RWPE2 (cell line): ENCODE results near the gene GEMIN5.

ENCODE experiments used
- ATAC-seq: fragments of 200-7000 bp; cut with Tn5 transposase; 3 replicates; pipeline ENCODE4 v1.9.1; 2021; ENCODE audit warnings: low read depth
- DNase-seq: peaks from one replicate; pipeline ENCODE4 v3.0.0-alpha.2; 2020; ENCODE audit warnings: low spot score
- H3K27ac ChIP-seq: fragments of 450-650 bp; 2 replicates; pipeline ENCODE4 v1.5.1; 2017; ENCODE audit warnings: mild to moderate bottlenecking; ENCODE audit not compliant: poor library complexity, severe bottlenecking
- H3K27me3 ChIP-seq: fragments of 250-450 bp; sonication (Bioruptor Pico); 2 replicates; pipeline ENCODE4 v1.5.1; 2021; ENCODE audit warnings: mild to moderate bottlenecking, moderate library complexity; ENCODE audit not compliant: insufficient read depth, poor library complexity, severe bottlenecking
- H3K36me3 ChIP-seq: fragments of 250-450 bp; sonication (Bioruptor Pico); 2 replicates; pipeline ENCODE4 v1.5.1; 2020; ENCODE audit warnings: low read depth, mild to moderate bottlenecking, moderate library complexity
- H3K4me1 ChIP-seq: fragments of 250-450 bp; sonication (Bioruptor Pico); 2 replicates; pipeline ENCODE4 v1.5.1; 2021; ENCODE audit warnings: mild to moderate bottlenecking, moderate library complexity; ENCODE audit not compliant: insufficient read depth, poor library complexity, severe bottlenecking
- H3K4me3 ChIP-seq: fragments of 250-450 bp; sonication (Bioruptor Pico); 2 replicates; pipeline ENCODE4 v1.5.1; 2021; ENCODE audit warnings: mild to moderate bottlenecking, moderate library complexity; ENCODE audit not compliant: severe bottlenecking
- H3K9me3 ChIP-seq: fragments of 250-450 bp; sonication (Bioruptor Pico); 2 replicates; pipeline ENCODE4 v1.5.1; 2021; ENCODE audit warnings: mild to moderate bottlenecking, moderate library complexity; ENCODE audit not compliant: severe bottlenecking
- CTCF ChIP-seq: fragments of 450-650 bp; IDR thresholded peaks from one replicate; pipeline ENCODE4 v1.5.1; 2017; ENCODE audit warnings: mild to moderate bottlenecking, moderate library complexity; ENCODE audit not compliant: poor library complexity, severe bottlenecking

GEMIN5 gene

GRCh38 chr5:154858297-154858971 lies 79.6 kb downstream of the GEMIN5 start, which contains the start of gene CNOT8:
Gene CNOT8, plus strand, starts transcription at chr5:154858627. Its CDS starts 4,652 bp downstream, at chr5:154863279.
- ATAC-seq, result peak; percentile 83
- H3K4me3 ChIP-seq, result peak within 1 kb of the TSS; percentile 82
- H3K36me3 ChIP-seq, result peaks cover 27% of the 10 kb centered on the region
- no peaks in the 10 kb centered on the region for H3K9me3 ChIP-seq
- peaks cover 15% of the 10 kb centered on the region for H3K4me1 ChIP-seq
- H3K27me3 ChIP-seq, result no peaks in the 10 kb centered on the region
- peak within 1 kb of the TSS; percentile 93 for H3K27ac ChIP-seq
- TF ChIP-seq CTCF, result no peak
- peak; percentile 99 for DNase-seq

GRCh38 chr5:154857530-154858296 lies 80.3 kb downstream of the GEMIN5 start:
- TF ChIP-seq CTCF, result peak; percentile 33
- peak; percentile 80 for ATAC-seq
- Histone ChIP-seq H3K36me3 (peaks cover 20% of the 10 kb centered on the region), H3K27me3 (no peaks in the 10 kb centered on the region), H3K4me3 (peak overlapping the region; percentile 82), H3K9me3 (no peaks in the 10 kb centered on the region), H3K27ac (peak overlapping the region; percentile 93), H3K4me1 (peaks cover 15% of the 10 kb centered on the region)
- peak; percentile 100 for DNase-seq

- DNase-seq (no peak), ATAC-seq (no peak)
- no peak overlapping the region for H3K27ac ChIP-seq
- H3K36me3 ChIP-seq, result no peaks in the 10 kb centered on the region
- H3K4me3 ChIP-seq, result no peak overlapping the region
- no peaks in the 10 kb centered on the region for H3K9me3 ChIP-seq
- no peak for TF ChIP-seq CTCF
- no peaks in the 10 kb centered on the region for H3K27me3 ChIP-seq
- peaks cover 6% of the 10 kb centered on the region for H3K4me1 ChIP-seq
Observed at GRCh38 chr5:154851351-154851750, 86.7 kb downstream of the GEMIN5 start.

GRCh38 chr5:154850255-154851062 lies 87.6 kb downstream of the GEMIN5 start, which contains the start of gene FAXDC2:
Gene FAXDC2, minus strand, starts transcription at chr5:154850603. Its CDS starts 12,425 bp downstream, at chr5:154838178.
- no peak for DNase-seq

More at GRCh38 chr5:154850255-154851062, 87.6 kb downstream of the GEMIN5 start, which contains the start of gene FAXDC2:
- Histone ChIP-seq H3K27me3 (no peaks in the 10 kb centered on the region), H3K4me3 (no peak within 1 kb of the TSS), H3K4me1 (peaks cover 6% of the 10 kb centered on the region), H3K27ac (no peak within 1 kb of the TSS), H3K9me3 (no peaks in the 10 kb centered on the region), H3K36me3 (no peaks in the 10 kb centered on the region)
- no peak for TF ChIP-seq CTCF
- peak; percentile 87 for ATAC-seq
